Transverse colon (tissue), 4 donors: ENCODE results near the gene ATG7. TPM values are rescaled to one million over a fixed set of nuclear protein-coding genes. Genes with fewer than 3 reads are reported as not detected.
A peak's percentile ranks its signal among the peaks of the same experiment; 100 is the strongest.

Experiments
- DNase-seq: peaks from one replicate; pipeline ENCODE4 v3.0.0-alpha.2; 2019
- H3K27ac ChIP-seq, 4 donors: fragments of 200-600 bp; sonication (generic); 2 replicates each; pipeline ENCODE4 v1.5.1; 2016 to 2018; ENCODE audit warnings: inconsistent platforms in 4 of 4
- H3K27me3 ChIP-seq: fragments of 200-600 bp; sonication (generic); 2 replicates; pipeline ENCODE4 v1.5.1; 2017; ENCODE audit warnings: inconsistent platforms
- H3K36me3 ChIP-seq, 4 donors: fragments of 200-600 bp; sonication (generic); 2 replicates each; pipeline ENCODE4 v1.5.1; 2017 to 2019; ENCODE audit warnings: inconsistent platforms in 4 of 4
- H3K4me1 ChIP-seq, 4 donors: fragments of 200-600 bp; sonication (generic); 2 replicates each; pipeline ENCODE4 v1.5.1; 2017 to 2020; ENCODE audit warnings: inconsistent platforms in 4 of 4
- H3K4me3 ChIP-seq, 4 donors: fragments of 200-600 bp; sonication (generic); 1 replicate in 1 of 4; 2 replicates in 3 of 4; pipeline versions ENCODE4 v1.5.1 to v1.6.1; 2017 to 2019; ENCODE audit warnings: inconsistent platforms in 4 of 4
- H3K9me3 ChIP-seq, 2 donors: fragments of 200-600 bp; sonication (generic); 2 replicates each; pipeline ENCODE4 v1.5.1; 2017 to 2019; ENCODE audit warnings: inconsistent platforms in 2 of 2
- CTCF ChIP-seq, 5 experiments: fragments of 200-600 bp in 3 of 5; fragments of 450-650 bp in 2 of 5; sonication (generic) in 3 of 5; IDR thresholded peaks; 1 replicate in 2 of 5; 2 replicates in 3 of 5; pipeline ENCODE4 v1.5.1; 2016 to 2017; ENCODE audit warnings: antibody characterized with exemption in 5 of 5, inconsistent platforms in 3 of 5, mild to moderate bottlenecking in 2 of 5, moderate library complexity in 1 of 5
- EP300 ChIP-seq: sonication (generic); formaldehyde crosslinking; IDR thresholded peaks from one replicate; pipeline ENCODE4 v1.6.1; 2017; ENCODE audit warnings: antibody characterized with exemption, low read depth
- POLR2A ChIP-seq: fragments of 450-650 bp; IDR thresholded peaks from one replicate; pipeline ENCODE4 v1.6.1; 2016; ENCODE audit warnings: antibody characterized with exemption, mild to moderate bottlenecking, moderate library complexity
- POLR2AphosphoS5 ChIP-seq, 3 donors: sonication (generic); formaldehyde crosslinking; IDR thresholded peaks; one replicate each; pipeline ENCODE4 v1.6.1; 2016; ENCODE audit warnings: antibody characterized with exemption in 3 of 3
- WGBS, 2 donors: methylation state at CpG; one replicate each; pipeline ENCODE4 v1.1.5; 2018; ENCODE audit warnings: low coverage in 1 of 2; 5-methylcytosine and 5-hydroxymethylcytosine counted together
- in situ Hi-C, 4 donors: fragments of 200-750 bp; cut with MboI; loops; one replicate each; pipeline versions ENCODE4 v1.15.0 to v1.15.1; 2017; ENCODE audit warnings: low sequenced_read_pairs in 3 of 4, low pct_ligation_motif_present in 1 of 4, low pct_unique_long_range_greater_than_20kb in 1 of 4
- intact Hi-C: fragments of 100-400 bp; cut with DNase I; formaldehyde crosslinking; loops from one replicate; pipeline ENCODE4 v1.15.1; 2023; ENCODE audit warnings: low total_unique reads
- total RNA-seq, 4 donors: library from RNA; depleted of rRNA; stranded (reverse); fragments of >200 nt; gene quantifications; one replicate each; pipeline ENCODE4 v1.1.0, GENCODE V29; 2016

The ATG7 gene
- total RNA-seq, 4 donors from 2014 or later: 44.5 to 122 (median 75.0) TPM

- intact Hi-C loops (no loop called here), in situ Hi-C loops (loop anchor here in 2 of 4 donors (10.0 to 25.0 kb wide), 3 partner anchors 99 to 427 kb away; no protein-coding TSS in a partner anchor)
- 84 to 86% methylated on average over 1 to 8 of the region's 8 CpGs for WGBS, 2 donors
- TF ChIP-seq CTCF (IDR thresholded peaks at IDR 0.05) (no peak), POLR2A (no peak), EP300 (no peak), POLR2AphosphoS5 (IDR thresholded peaks at IDR 0.05) (no peak)
- Histone ChIP-seq H3K27me3 (no peaks in the 10 kb centered on the region), H3K36me3 (no peaks in the 10 kb centered on the region), H3K4me3 (no peak overlapping the region), H3K4me1 (peaks cover 0 to 4% (median 0%) of the 10 kb centered on the region in 4 donors), H3K27ac (no peak overlapping the region), H3K9me3 (no peaks in the 10 kb centered on the region)
- DNase-seq: no peak
These were observed 36.8 kb upstream of the ATG7 start for GRCh38 chr3:11235385-11235784.

GRCh38 chr3:11236588-11237461, 35.4 kb upstream of the ATG7 start:
- intact Hi-C loops: no loop called here
- H3K27me3 ChIP-seq: no peaks in the 10 kb centered on the region
- H3K4me1 ChIP-seq: peaks cover 0 to 4% (median 0%) of the 10 kb centered on the region in 4 donors
- H3K36me3 ChIP-seq: no peaks in the 10 kb centered on the region
- TF ChIP-seq EP300: no peak
- TF ChIP-seq POLR2AphosphoS5 (IDR thresholded peaks at IDR 0.05): no peak
- no peak for TF ChIP-seq POLR2A
- peak; percentile 71 to 87 (median 77) for TF ChIP-seq CTCF (IDR thresholded peaks at IDR 0.05)
- H3K4me3 ChIP-seq: no peak overlapping the region
- 43 to 53% methylated on average over 8 of the region's 8 CpGs for WGBS, 2 donors
- H3K9me3 ChIP-seq: no peaks in the 10 kb centered on the region
- in situ Hi-C loops: loop anchor here in 2 of 4 donors (10.0 to 25.0 kb wide), 3 partner anchors 98 to 425 kb away; no protein-coding TSS in a partner anchor
- no peak overlapping the region for H3K27ac ChIP-seq
- DNase-seq: peak; percentile 84

- H3K4me3 ChIP-seq: no peak overlapping the region
- WGBS, 2 donors: 67 to 80% methylated on average over 3 of the region's 3 CpGs
- TF ChIP-seq POLR2AphosphoS5 (IDR thresholded peaks at IDR 0.05) (no peak), EP300 (no peak), CTCF (IDR thresholded peaks at IDR 0.05) (no peak), POLR2A (no peak)
- H3K36me3 ChIP-seq: no peaks in the 10 kb centered on the region
- DNase-seq: no peak
- H3K27ac ChIP-seq: no peak overlapping the region
- H3K4me1 ChIP-seq: peaks cover 0 to 4% (median 0%) of the 10 kb centered on the region in 4 donors
- in situ Hi-C loops (loop anchor here in 2 of 4 donors (10.0 to 25.0 kb wide), 3 partner anchors 97 to 424 kb away; no protein-coding TSS in a partner anchor), intact Hi-C loops (no loop called here)
- no peaks in the 10 kb centered on the region for H3K9me3 ChIP-seq
- H3K27me3 ChIP-seq: no peaks in the 10 kb centered on the region
These were observed 34.1 kb upstream of the ATG7 start for GRCh38 chr3:11238060-11238459.

- intact Hi-C loops (no loop called here), in situ Hi-C loops (loop anchor here in 2 of 4 donors (10.0 to 25.0 kb wide), 3 partner anchors 96 to 423 kb away; no protein-coding TSS in a partner anchor)
- whole genome bisulfite sequencing, 2 donors: 63 to 69% methylated on average over 1 of the region's 1 CpG
- Histone ChIP-seq H3K9me3 (no peaks in the 10 kb centered on the region), H3K27me3 (no peaks in the 10 kb centered on the region), H3K4me3 (no peak overlapping the region), H3K4me1 (peaks cover 0 to 4% (median 0%) of the 10 kb centered on the region in 4 donors), H3K27ac (no peak overlapping the region), H3K36me3 (no peaks in the 10 kb centered on the region)
- TF ChIP-seq POLR2AphosphoS5 (IDR thresholded peaks at IDR 0.05) (no peak), POLR2A (no peak), EP300 (no peak), CTCF (IDR thresholded peaks at IDR 0.05) (no peak)
- no peak for DNase-seq
These were observed 33.3 kb upstream of the ATG7 start for GRCh38 chr3:11238880-11239279.
